AG09319 (cell line): ENCODE data around the gene DNAI4.

ENCODE experiments used
- DNase-seq: peaks from one replicate; pipeline ENCODE4 v3.0.0-alpha.2; 2010; ENCODE audit warnings: low read depth; ENCODE audit errors: extremely low read depth
- CTCF ChIP-seq: IDR thresholded peaks from 2 replicates; pipeline ENCODE4 v1.5.1; 2011; ENCODE audit warnings: low read depth, mild to moderate bottlenecking, inconsistent platforms, low read length, moderate library complexity

DNAI4 gene

DNA sequence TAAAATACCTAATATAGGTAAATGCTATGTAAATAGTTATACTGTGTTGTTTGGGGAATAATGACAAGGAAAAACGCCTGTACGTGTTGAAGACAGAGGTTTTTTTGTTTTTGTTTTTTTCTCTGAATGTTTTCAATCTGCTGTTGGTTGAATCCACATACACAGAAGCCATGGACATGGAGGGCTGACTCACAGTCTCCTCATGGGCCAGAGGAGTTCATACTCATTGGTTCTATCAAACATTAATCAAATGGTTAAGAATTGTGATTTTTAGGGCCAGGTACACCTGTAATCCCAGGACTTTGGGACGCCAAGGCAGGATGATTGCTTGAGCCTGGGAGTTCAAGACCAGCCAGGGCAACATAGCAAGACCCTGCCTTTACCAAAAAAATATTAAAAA lies 20.7 kb upstream of the DNAI4 start:
- no peak for TF ChIP-seq CTCF
- no peak for DNase-seq

GRCh38 chr1:66944330-66945274 lies 19.9 kb upstream of the DNAI4 start:
- no peak for DNase-seq
- TF ChIP-seq CTCF, result no peak

DNA sequence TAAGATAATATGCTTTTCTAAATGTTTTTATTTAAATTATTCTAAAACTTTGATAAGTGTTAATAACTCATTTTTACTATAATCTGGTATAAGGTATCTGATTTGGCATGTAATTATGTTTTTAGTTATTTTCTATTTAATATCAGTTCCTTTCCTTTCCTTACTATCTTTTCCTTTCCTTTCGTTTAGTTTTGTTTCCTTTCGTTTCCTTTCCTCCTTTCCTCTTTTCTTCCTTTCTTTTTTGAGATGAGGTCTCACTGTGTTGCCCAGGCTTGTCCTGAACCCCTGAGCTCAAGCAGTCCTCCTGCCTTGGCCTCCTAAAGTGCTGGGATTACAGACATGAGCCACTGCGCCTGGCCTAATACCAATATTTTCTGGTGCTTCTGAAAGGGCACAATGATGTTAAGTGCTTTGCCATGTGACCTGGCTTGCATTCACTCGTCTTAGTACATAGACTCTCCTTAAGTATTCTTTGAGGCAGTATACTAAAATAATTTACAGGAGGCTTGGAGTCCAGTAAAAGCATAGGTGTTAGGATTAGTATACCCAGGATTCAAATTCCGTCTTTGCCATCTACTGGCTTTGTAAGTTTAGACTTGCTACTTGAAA lies 18.8 kb upstream of the DNAI4 start:
- no peak for TF ChIP-seq CTCF
- no peak for DNase-seq

- no peak for TF ChIP-seq CTCF
- DNase-seq, result no peak
These were observed 16.3 kb upstream of the DNAI4 start for GRCh38 chr1:66940981-66941380.

- no peak for TF ChIP-seq CTCF
- DNase-seq, result no peak
These were observed 14.0 kb upstream of the DNAI4 start for GRCh38 chr1:66938613-66939012.

DNA sequence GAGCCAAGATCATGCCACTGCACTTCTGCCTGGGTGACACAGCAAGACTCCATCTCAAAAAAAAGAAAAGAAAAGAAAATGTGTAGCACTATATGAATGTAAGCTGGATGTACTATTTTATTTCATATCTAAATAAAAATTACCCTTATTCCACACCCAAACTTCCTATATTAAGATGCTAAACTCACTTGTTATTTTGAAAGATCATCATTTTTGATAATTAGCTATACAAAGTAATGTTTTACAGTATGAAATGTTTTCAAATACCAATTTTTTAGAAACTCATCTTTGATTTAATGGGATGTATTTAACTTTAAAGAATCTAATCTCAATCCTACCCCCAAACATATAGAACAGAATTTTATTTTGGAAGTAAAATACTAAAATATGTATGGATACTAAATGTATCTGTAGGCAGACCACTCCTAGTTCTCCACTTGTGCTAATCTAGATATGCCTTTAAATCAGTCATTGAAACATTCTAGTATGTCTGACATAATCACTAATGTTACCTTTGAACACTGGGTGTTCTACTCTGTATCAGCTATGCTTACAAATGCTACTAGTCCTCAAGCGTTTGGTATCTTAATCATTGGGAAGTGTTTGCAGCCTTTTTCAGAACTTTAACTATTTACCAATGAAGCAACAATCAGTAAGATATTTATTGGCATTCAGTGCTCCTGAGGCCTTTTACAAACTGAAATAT lies 13.0 kb upstream of the DNAI4 start:
- DNase-seq, result no peak
- no peak for TF ChIP-seq CTCF
